Esophagus muscularis mucosa (tissue), 4 donors: ENCODE data around the gene NFAM1.

ENCODE experiments used
- CTCF ChIP-seq, 3 experiments: fragments of 200-600 bp in 2 of 3; fragments of 450-650 bp in 1 of 3; sonication (generic) in 2 of 3; IDR thresholded peaks; one replicate each; pipeline ENCODE4 v1.5.1; 2017 to 2019; ENCODE audit warnings: antibody characterized with exemption in 3 of 3, mild to moderate bottlenecking in 2 of 3, moderate library complexity in 1 of 3
- EP300 ChIP-seq: sonication (generic); formaldehyde crosslinking; IDR thresholded peaks from one replicate; pipeline ENCODE4 v1.6.1; 2017; ENCODE audit warnings: antibody characterized with exemption
- POLR2A ChIP-seq: fragments of 450-650 bp; IDR thresholded peaks from one replicate; pipeline ENCODE4 v1.6.1; 2017; ENCODE audit warnings: antibody characterized with exemption, moderate library complexity, mild to moderate bottlenecking, low read depth

GRCh38 chr22:42334875-42335512 lies 97.2 kb downstream of the NFAM1 start:
- TF ChIP-seq EP300: no peak
- no peak for TF ChIP-seq CTCF (IDR thresholded peaks at IDR 0.05)
- no peak for TF ChIP-seq POLR2A
